Right ventricle myocardium superior (tissue), 1 donor: Measurements from ENCODE around the gene PPIL6. TPM values are rescaled to one million over a fixed set of nuclear protein-coding genes. Genes with fewer than 3 reads are reported as not detected.

ENCODE experiments used
- ATAC-seq: fragments of 200-7000 bp; cut with Tn5 transposase; one replicate; pipeline ENCODE4 v1.9.1; 2020; ENCODE audit warnings: mild to moderate bottlenecking; ENCODE audit not compliant: poor library complexity
- DNase-seq: peaks from one replicate; pipeline ENCODE4 v3.0.0-alpha.2; 2020
- intact Hi-C: fragments of 100-400 bp; cut with DNase I; formaldehyde crosslinking; loops from one replicate; pipeline ENCODE4 v1.11.2; 2022
- total RNA-seq: library from RNA; stranded (reverse); fragmentation: NEBNext Ultra II Directional; extraction: Animal tissue kit (Norgen Biotek cat#: 25700); gene quantifications from one replicate; pipeline ENCODE4 v1.2.1, GENCODE V29; 2021
- donor health status: DM: no; HTN: yes; CAD: no; lungs with severe emphysema.

PPIL6 gene
- total RNA-seq, 1 donor from 2014 or later = 5.5 TPM

GRCh38 chr6:109453594-109454495 is 13.4 kb upstream of the PPIL6 start:
- intact Hi-C loops = no loop called here
- DNase-seq = peak; percentile 64

GRCh38 chr6:109453156-109453555 is 12.7 kb upstream of the PPIL6 start:
- intact Hi-C loops = no loop called here
- ATAC-seq (no peak), DNase-seq (no peak)

More at GRCh38 chr6:109453594-109454495, 13.4 kb upstream of the PPIL6 start:
- no peak for ATAC-seq

GRCh38 chr6:109452181-109452580 is 11.8 kb upstream of the PPIL6 start:
- ATAC-seq (no peak), DNase-seq (no peak)
- intact Hi-C loops = no loop called here

- intact Hi-C loops = no loop called here
- ATAC-seq (no peak), DNase-seq (no peak)
These were observed 10.9 kb upstream of the PPIL6 start for GRCh38 chr6:109451376-109451775.

- intact Hi-C loops = no loop called here
- ATAC-seq (no peak), DNase-seq (no peak)
These were observed 10.4 kb upstream of the PPIL6 start for GRCh38 chr6:109450801-109451200.

GRCh38 chr6:109449795-109450673 is 9.6 kb upstream of the PPIL6 start:
- intact Hi-C loops = no loop called here
- no peak for DNase-seq
- no peak for ATAC-seq

GRCh38 chr6:109449064-109449794 is 8.8 kb upstream of the PPIL6 start:
- intact Hi-C loops = no loop called here
- no peak for DNase-seq
- ATAC-seq = no peak

- intact Hi-C loops = no loop called here
- ATAC-seq (no peak), DNase-seq (no peak)
These were observed 8.2 kb upstream of the PPIL6 start for GRCh38 chr6:109448615-109449014.

- ATAC-seq = no peak
- DNase-seq = no peak
- intact Hi-C loops = no loop called here
These were observed 7.6 kb upstream of the PPIL6 start for GRCh38 chr6:109447878-109448555.

GRCh38 chr6:109447087-109447486 is 6.7 kb upstream of the PPIL6 start:
- no peak for DNase-seq
- no peak for ATAC-seq
- intact Hi-C loops = no loop called here

- ATAC-seq (no peak), DNase-seq (no peak)
- intact Hi-C loops = no loop called here
These were observed 6.1 kb upstream of the PPIL6 start for GRCh38 chr6:109446541-109446940.

- ATAC-seq = no peak
- intact Hi-C loops = no loop called here
- no peak for DNase-seq
These were observed 5.6 kb upstream of the PPIL6 start for GRCh38 chr6:109446072-109446471.

- no peak for DNase-seq
- intact Hi-C loops = no loop called here
- no peak for ATAC-seq
These were observed 5.0 kb upstream of the PPIL6 start for GRCh38 chr6:109445382-109445781.

- ATAC-seq (no peak), DNase-seq (no peak)
- intact Hi-C loops = no loop called here
These were observed 3.1 kb upstream of the PPIL6 start for GRCh38 chr6:109443425-109443950.

- intact Hi-C loops = no loop called here
- DNase-seq (no peak), ATAC-seq (no peak)
These were observed 2.0 kb upstream of the PPIL6 start for GRCh38 chr6:109442393-109442924.

GRCh38 chr6:109441069-109441816 is 815 bp upstream of the PPIL6 start:
- ATAC-seq (peak; percentile 48), DNase-seq (peak; percentile 68)
- intact Hi-C loops = no loop called here

GRCh38 chr6:109436041-109436440 is 4.4 kb downstream of the PPIL6 start:
- ATAC-seq (no peak), DNase-seq (no peak)
- intact Hi-C loops = no loop called here
